Endodermal cell (in vitro differentiated cells): ENCODE results near the gene GTF2A2. TPM values are rescaled to one million over a fixed set of nuclear protein-coding genes. Genes with fewer than 3 reads are reported as not detected.

Source experiments
- DNase-seq: peaks from one replicate; pipeline ENCODE4 v3.0.0-alpha.2; 2017
- H3K27ac ChIP-seq: 2 replicates; pipeline ENCODE4 v1.5.1; 2013; ENCODE audit warnings: mild to moderate bottlenecking, low read depth, low read length, moderate library complexity
- H3K27me3 ChIP-seq: 2 replicates; pipeline ENCODE4 v1.6.1; 2013; ENCODE audit warnings: mild to moderate bottlenecking, low read length, moderate library complexity; ENCODE audit not compliant: insufficient read depth, control insufficient read depth, poor library complexity, severe bottlenecking
- H3K36me3 ChIP-seq: 2 replicates; pipeline ENCODE4 v1.7.0; 2013; ENCODE audit warnings: mild to moderate bottlenecking, low read length, moderate library complexity; ENCODE audit not compliant: control insufficient read depth, insufficient read depth
- H3K4me1 ChIP-seq: one replicate; pipeline ENCODE4 v1.7.0; 2013; ENCODE audit warnings: low read length; ENCODE audit not compliant: control insufficient read depth, insufficient read depth
- H3K4me3 ChIP-seq: 2 replicates; pipeline ENCODE4 v1.5.1; 2013; ENCODE audit warnings: mild to moderate bottlenecking, low read length, moderate library complexity
- H3K9ac ChIP-seq: 2 replicates; pipeline ENCODE4 v1.6.1; 2013; ENCODE audit warnings: mild to moderate bottlenecking, low read length, moderate library complexity; ENCODE audit not compliant: poor library complexity, severe bottlenecking; ENCODE audit errors: extremely low read depth
- H3K9me3 ChIP-seq: 2 replicates; pipeline ENCODE4 v1.6.1; 2013; ENCODE audit warnings: mild to moderate bottlenecking, low read length, moderate library complexity; ENCODE audit not compliant: control insufficient read depth
- H3K27ac Mint-ChIP-seq: 2 replicates; pipeline ENCODE4 v1.8.0; 2020; ENCODE audit warnings: mixed read lengths
- H3K27me3 Mint-ChIP-seq: 2 replicates; pipeline ENCODE4 v1.8.0; 2021; ENCODE audit warnings: mild to moderate bottlenecking, mixed read lengths; ENCODE audit not compliant: insufficient read depth
- H3K36me3 Mint-ChIP-seq: 2 replicates; pipeline ENCODE4 v1.8.0; 2020; ENCODE audit warnings: low read depth, mixed read lengths
- H3K4me1 Mint-ChIP-seq: 2 replicates; pipeline ENCODE4 v1.8.0; 2020; ENCODE audit warnings: mixed read lengths
- H3K4me3 Mint-ChIP-seq: 2 replicates; pipeline ENCODE4 v1.8.0; 2020; ENCODE audit warnings: mild to moderate bottlenecking, moderate library complexity, mixed read lengths
- H3K9me3 Mint-ChIP-seq: 2 replicates; pipeline ENCODE4 v1.8.0; 2020; ENCODE audit warnings: mild to moderate bottlenecking, mixed read lengths
- WGBS, 2 experiments: methylation state at CpG; one replicate each; pipeline versions ENCODE4 v1.1.5 to v1.1.7; 2013; ENCODE audit warnings: missing lambda C conversion rate in 2 of 2, mixed read lengths in 1 of 2; ENCODE audit not compliant: insufficient coverage in 1 of 2, insufficient read length in 1 of 2; 5-methylcytosine and 5-hydroxymethylcytosine counted together
- total RNA-seq, 2 donors: library from RNA; stranded (reverse); fragmentation: NEBNext Ultra II Directional in 1 of 2; extraction: Animal tissue kit (Norgen Biotek cat#: 25700) in 1 of 2; gene quantifications; 2 replicates in 1 of 2; 3 replicates in 1 of 2; pipeline ENCODE4 v1.2.1, GENCODE V29; 2021
- TF ChIP-seq, protein P1 (sequence below): fragments of 200-600 bp; sonication (generic); conservative IDR thresholded peaks from 2 replicates; pipeline ENCODE4 v1.5.0; 2021; ENCODE audit warnings: antibody characterized with exemption, mild to moderate bottlenecking

Gene GTF2A2
- total RNA-seq, 2 donors from 2014 or later = 168 to 246 TPM

DNA sequence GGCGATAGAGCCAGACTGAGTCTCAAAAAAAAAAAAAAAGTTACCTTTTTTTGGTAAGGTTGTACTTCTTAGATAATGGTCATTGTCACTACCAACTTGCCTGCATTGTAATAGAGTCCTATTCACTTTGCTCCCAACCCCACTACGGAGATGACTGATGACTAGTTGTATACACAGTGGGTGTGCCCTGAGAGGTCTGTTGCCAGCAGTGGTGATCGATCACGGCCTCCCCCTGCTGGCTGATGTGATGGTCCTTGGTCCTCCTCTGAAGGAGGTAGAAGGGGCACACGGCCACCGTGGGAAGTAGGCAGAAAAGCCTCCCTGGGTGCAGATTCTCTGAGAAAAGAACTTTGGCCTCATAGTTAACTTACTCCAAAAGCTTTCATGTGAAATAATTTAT lies 35.0 kb downstream of the GTF2A2 start:
- Mint-ChIP-seq H3K9me3 (no peaks in the 10 kb centered on the region), H3K27me3 (peaks cover 16% of the 10 kb centered on the region), H3K4me1 (no peaks in the 10 kb centered on the region), H3K36me3 (no peaks in the 10 kb centered on the region), H3K4me3 (no peak overlapping the region), H3K27ac (no peak overlapping the region)
- no peak overlapping the region for H3K9ac ChIP-seq
- TF ChIP-seq, protein P1, sequence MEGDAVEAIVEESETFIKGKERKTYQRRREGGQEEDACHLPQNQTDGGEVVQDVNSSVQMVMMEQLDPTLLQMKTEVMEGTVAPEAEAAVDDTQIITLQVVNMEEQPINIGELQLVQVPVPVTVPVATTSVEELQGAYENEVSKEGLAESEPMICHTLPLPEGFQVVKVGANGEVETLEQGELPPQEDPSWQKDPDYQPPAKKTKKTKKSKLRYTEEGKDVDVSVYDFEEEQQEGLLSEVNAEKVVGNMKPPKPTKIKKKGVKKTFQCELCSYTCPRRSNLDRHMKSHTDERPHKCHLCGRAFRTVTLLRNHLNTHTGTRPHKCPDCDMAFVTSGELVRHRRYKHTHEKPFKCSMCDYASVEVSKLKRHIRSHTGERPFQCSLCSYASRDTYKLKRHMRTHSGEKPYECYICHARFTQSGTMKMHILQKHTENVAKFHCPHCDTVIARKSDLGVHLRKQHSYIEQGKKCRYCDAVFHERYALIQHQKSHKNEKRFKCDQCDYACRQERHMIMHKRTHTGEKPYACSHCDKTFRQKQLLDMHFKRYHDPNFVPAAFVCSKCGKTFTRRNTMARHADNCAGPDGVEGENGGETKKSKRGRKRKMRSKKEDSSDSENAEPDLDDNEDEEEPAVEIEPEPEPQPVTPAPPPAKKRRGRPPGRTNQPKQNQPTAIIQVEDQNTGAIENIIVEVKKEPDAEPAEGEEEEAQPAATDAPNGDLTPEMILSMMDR = peak; percentile 84
- H3K36me3 ChIP-seq = no peaks in the 10 kb centered on the region
- no peak overlapping the region for H3K4me3 ChIP-seq
- no peak overlapping the region for H3K27ac ChIP-seq
- peak; percentile 88 for DNase-seq
- H3K27me3 ChIP-seq = no peaks in the 10 kb centered on the region
- 25 to 49% methylated on average over 3 to 6 of the region's 6 CpGs for WGBS, 2 experiments
- no peaks in the 10 kb centered on the region for H3K4me1 ChIP-seq
- H3K9me3 ChIP-seq = no peaks in the 10 kb centered on the region

DNA sequence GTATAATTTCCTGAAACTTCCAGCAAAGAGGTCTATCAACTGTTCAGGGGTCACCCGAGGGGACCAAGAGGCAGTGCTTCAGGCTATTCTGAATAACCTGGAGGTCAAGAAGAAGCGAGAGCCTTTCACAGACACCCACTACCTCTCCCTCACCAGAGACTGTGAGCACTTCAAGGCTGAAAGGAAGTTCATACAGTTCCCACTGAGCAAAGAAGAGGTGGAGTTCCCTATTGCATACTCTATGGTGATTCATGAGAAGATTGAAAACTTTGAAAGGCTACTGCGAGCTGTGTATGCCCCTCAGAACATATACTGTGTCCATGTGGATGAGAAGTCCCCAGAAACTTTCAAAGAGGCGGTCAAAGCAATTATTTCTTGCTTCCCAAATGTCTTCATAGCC lies 38.9 kb downstream of the GTF2A2 start:
- H3K4me1 ChIP-seq = no peaks in the 10 kb centered on the region
- Mint-ChIP-seq H3K4me3 (no peak overlapping the region), H3K27me3 (peaks cover 18% of the 10 kb centered on the region), H3K4me1 (peaks cover 2% of the 10 kb centered on the region), H3K27ac (no peak overlapping the region), H3K36me3 (no peaks in the 10 kb centered on the region), H3K9me3 (no peaks in the 10 kb centered on the region)
- 88 to 94% methylated on average over 2 to 4 of the region's 4 CpGs for WGBS, 2 experiments
- DNase-seq = no peak
- H3K36me3 ChIP-seq = no peaks in the 10 kb centered on the region
- no peak overlapping the region for H3K27ac ChIP-seq
- no peaks in the 10 kb centered on the region for H3K27me3 ChIP-seq
- H3K9me3 ChIP-seq = no peaks in the 10 kb centered on the region
- H3K9ac ChIP-seq = no peak overlapping the region
- TF ChIP-seq, protein P1 = no peak
- H3K4me3 ChIP-seq = no peak overlapping the region

DNA sequence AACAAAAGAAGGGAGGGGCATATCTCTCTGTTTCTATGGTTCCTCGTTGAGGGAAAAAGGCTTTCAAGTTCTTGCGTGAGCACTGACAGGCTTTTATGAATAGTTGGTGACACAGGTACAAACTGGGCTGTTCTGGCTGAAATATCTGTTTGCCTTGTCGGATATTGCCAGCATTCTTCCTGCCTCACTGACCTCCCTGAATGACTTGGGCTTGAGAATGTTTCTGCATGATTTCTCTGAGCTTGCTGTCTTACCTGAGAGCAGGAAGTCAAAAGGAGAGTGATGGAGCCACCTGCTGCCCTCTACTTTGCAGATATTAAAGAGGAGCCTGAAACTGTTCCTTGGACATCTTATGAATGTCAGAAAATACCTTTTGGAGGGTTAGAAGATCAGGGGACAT lies 40.9 kb downstream of the GTF2A2 start:
- Histone ChIP-seq H3K27ac (no peak overlapping the region), H3K27me3 (no peaks in the 10 kb centered on the region), H3K4me3 (no peak overlapping the region), H3K9me3 (no peaks in the 10 kb centered on the region), H3K4me1 (no peaks in the 10 kb centered on the region), H3K36me3 (no peaks in the 10 kb centered on the region), H3K9ac (no peak overlapping the region)
- H3K9me3 Mint-ChIP-seq = peaks cover 4% of the 10 kb centered on the region
- no peaks in the 10 kb centered on the region for H3K36me3 Mint-ChIP-seq
- WGBS, 2 experiments = 83 to 91% methylated on average over 1 to 3 of the region's 3 CpGs
- H3K27me3 Mint-ChIP-seq = peaks cover 21% of the 10 kb centered on the region
- H3K27ac Mint-ChIP-seq = no peak overlapping the region
- H3K4me1 Mint-ChIP-seq = peaks cover 5% of the 10 kb centered on the region
- TF ChIP-seq, protein P1 = peak; percentile 39
- no peak for DNase-seq
- H3K4me3 Mint-ChIP-seq = no peak overlapping the region
